ENCODE results near the gene HDAC4. TPM values are rescaled to one million over a fixed set of nuclear protein-coding genes. Genes with fewer than 3 reads are reported as not detected.

HDAC4 gene
- polyA plus RNA-seq, 6 donors from 2014 or later: 1.5 to 6.8 (median 2.8) TPM; not detected in 1

DNA sequence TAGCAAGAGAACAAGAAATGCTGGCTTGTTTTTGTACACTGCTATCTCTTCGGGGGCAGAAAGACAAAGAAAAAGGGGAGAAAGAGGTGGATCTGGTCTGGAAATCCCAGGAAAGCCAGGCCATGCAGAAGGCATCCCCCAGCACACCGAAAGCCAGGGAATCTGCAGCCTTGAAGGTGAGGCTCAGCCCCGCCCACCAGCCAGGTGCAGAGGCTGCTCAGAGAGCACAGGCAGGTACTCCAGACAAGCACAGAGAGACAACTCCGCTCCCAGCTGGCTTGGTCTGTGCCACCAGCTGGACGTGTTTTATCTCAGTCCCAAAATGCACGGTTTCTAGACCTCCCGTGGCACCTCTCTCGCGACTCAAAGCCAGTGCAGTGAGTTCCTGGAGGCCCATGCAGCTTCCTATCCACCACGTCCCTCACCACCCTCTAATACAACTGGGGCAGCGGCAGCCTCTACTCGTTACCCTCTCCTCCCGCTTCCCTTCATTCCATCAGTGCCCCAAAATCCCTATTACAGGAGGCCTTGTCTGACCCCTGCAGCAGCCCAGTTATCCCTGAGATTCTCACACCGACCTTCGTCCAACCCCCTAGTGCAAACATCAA lies 62.8 kb downstream of the HDAC4 start:
- peak overlapping the region in 3 of 6 donors; percentile 5 to 8 (median 8) for H3K27ac Mint-ChIP-seq
- H3K9me3 Mint-ChIP-seq: peaks cover 0 to 9% (median 1%) of the 10 kb centered on the region in 7 donors
- DNase-seq (no peak), ATAC-seq (ENCODE audit: low read depth in 2 of 2) (no peak)
- peaks cover 5 to 17% of the 10 kb centered on the region in 2 donors for H3K36me3 Mint-ChIP-seq
- peaks cover 0 to 8% (median 0%) of the 10 kb centered on the region in 3 donors for H3K27me3 Mint-ChIP-seq
- peak overlapping the region in 1 of 8 donors; percentile 35 for H3K4me3 Mint-ChIP-seq
- peaks cover 22 to 47% (median 34%) of the 10 kb centered on the region in 3 donors for H3K4me1 Mint-ChIP-seq

DNA sequence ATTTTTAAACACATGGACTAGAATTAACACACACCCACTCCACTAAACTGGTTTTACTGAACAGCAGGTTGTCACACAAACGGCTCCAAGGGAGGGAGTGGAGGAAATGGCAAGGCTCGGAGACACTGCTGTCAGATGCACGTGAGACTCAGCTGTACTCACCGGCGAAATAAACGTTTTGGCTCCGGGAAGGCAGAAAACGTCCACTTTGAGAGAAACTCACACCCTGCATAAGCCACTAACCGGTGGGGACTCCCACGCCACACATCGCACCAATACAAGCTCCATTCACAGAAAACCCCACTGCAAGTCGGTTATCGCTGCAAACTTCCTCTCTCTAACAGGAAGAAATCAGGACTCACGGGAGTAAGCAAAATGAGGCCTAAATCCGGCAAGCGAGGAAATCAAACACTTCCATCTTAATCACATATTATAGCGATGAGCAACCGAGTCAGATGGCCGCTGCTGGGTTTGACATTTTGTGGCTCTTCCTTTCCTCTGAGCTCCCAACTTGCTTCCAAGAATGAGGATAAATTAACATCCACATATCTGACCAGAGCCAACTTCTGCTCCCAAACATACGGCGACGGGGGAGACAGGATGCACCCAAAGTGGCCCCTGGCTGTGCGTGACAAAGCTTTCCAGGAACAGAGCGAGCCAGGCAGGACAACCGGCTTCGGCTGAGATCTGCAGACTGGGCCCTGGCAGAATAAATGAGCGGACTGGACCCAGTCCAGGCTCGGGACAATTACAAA lies 63.5 kb downstream of the HDAC4 start:
- DNase-seq: no peak
- Mint-ChIP-seq H3K9me3 (peaks cover 0 to 7% (median 1%) of the 10 kb centered on the region in 7 donors), H3K4me3 (no peak overlapping the region), H3K27ac (peak overlapping the region in 2 of 6 donors; percentile 11 to 75), H3K4me1 (peaks cover 19 to 47% (median 34%) of the 10 kb centered on the region in 3 donors), H3K36me3 (peaks cover 2 to 14% of the 10 kb centered on the region in 2 donors), H3K27me3 (peaks cover 0 to 8% (median 0%) of the 10 kb centered on the region in 3 donors)
- ATAC-seq (ENCODE audit: low read depth in 2 of 2): no peak

DNA sequence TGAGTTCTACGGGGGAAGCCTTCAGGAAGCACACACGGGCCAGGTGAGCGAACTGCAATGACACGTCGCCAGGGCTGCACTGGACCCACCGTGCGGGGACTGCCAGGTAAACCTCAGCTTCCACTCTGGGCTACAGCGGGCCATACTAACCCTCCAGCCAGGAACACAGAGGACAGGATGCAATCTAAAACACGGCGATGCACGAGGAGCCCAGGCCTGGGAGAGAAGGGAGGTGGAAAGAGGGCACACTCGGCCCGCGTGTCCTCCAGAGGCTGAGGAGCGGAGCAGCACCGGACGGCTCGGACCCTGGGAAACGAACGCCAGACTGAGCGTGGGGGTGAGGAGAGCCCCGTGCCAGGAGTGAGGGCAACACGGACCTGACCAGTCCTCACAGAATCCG lies 69.3 kb downstream of the HDAC4 start:
- Mint-ChIP-seq H3K27me3 (no peaks in the 10 kb centered on the region), H3K4me3 (no peak overlapping the region), H3K4me1 (peaks cover 12 to 18% (median 17%) of the 10 kb centered on the region in 3 donors), H3K36me3 (no peaks in the 10 kb centered on the region), H3K9me3 (no peaks in the 10 kb centered on the region), H3K27ac (no peak overlapping the region)
- no peak for DNase-seq
- ATAC-seq (ENCODE audit: low read depth in 2 of 2): no peak

DNA sequence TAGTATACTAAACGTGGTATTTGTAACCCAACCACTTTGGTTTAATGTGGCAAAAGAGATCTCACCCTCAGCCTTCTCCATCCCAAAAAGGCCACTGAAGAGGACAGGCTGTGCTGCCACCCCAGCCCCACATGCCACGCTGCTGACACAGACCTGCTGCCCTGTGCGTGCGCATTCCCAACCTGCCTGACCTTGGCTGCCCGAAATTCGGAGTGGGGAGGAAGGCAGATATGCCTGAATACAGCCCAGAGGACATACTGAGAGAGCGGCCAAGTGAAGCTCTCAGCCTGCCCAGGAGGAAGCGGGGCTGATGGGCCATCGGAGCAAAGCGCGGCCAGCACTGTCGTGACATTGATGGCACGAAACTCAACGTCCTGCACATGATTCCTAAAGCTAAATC lies 70.0 kb downstream of the HDAC4 start:
- Mint-ChIP-seq H3K4me3 (no peak overlapping the region), H3K27ac (peak overlapping the region in 2 of 6 donors; percentile 24 to 64)

DNA sequence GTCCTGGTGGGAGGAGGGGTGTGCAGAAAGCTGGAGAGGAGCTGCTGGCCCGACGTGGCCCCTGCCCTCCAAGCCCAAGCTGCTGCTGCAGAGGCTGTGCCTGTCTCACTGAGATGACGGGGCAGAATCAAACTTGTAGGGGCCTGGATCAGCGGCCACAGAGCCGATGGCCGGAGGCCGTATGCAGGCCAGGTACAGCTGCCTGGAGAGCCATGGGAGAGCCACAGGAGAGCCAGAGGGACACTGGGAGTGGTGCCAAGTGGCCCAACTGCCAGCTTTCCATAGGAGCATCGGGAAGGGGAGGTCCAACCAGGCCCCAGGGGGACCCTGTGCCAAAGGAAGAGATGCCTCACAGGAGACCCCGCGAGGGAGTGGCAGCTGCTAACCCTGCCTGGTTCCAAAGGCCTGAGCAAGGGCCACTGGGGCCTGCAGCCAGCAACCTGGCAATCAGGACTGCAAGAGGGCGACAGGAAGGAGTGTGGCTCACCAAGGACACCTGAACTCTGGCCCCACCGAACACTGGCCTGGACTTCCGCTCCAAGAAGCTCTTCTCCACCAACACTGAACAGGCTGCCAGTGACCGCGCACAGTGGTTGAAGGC lies 70.7 kb downstream of the HDAC4 start:
- ATAC-seq (ENCODE audit: low read depth in 2 of 2): no peak
- Mint-ChIP-seq H3K27ac (peak overlapping the region in 1 of 6 donors; percentile 66), H3K36me3 (peaks cover 0 to 5% of the 10 kb centered on the region in 2 donors), H3K4me3 (no peak overlapping the region), H3K4me1 (peaks cover 15 to 18% (median 16%) of the 10 kb centered on the region in 3 donors), H3K9me3 (peaks cover 0 to 2% (median 0%) of the 10 kb centered on the region in 7 donors), H3K27me3 (no peaks in the 10 kb centered on the region)
- no peak for DNase-seq

More for the DNA sequence above, 70.0 kb downstream of the HDAC4 start:
- DNase-seq (no peak), ATAC-seq (ENCODE audit: low read depth in 2 of 2) (no peak)
- Mint-ChIP-seq H3K27me3 (no peaks in the 10 kb centered on the region), H3K4me1 (peaks cover 15 to 18% (median 16%) of the 10 kb centered on the region in 3 donors), H3K9me3 (no peaks in the 10 kb centered on the region), H3K36me3 (no peaks in the 10 kb centered on the region)

DNA sequence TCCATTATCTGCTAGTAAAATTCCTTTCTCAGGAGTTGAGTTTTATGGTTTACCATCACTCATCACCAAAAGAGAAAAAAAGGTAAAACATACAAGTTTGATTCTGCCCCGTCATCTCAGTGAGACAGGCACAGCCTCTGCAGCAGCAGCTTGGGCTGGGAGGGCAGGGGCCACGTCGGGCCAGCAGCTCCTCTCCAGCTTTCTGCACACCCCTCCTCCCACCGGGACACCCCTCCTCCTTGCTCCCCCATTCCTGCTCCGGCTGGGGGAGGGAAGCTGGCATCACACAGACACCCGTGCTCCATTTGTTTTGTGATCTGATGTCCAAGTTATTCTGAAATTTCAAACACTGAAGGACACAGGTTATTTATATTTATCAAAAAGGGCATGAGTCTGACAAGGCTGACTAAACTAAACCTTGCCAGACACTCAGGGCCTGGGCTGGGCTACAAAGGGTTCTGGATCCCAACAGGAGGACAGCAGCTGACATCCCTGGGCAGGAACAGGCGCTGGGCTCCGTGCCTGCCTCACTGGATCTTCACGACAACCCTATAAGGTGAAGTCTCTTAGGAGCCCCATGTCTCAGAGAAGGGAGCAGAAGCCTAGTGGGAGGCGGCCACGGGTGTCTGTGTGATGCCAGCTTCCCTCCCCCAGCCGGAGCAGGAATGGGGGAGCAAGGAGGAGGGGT lies 71.4 kb downstream of the HDAC4 start:
- H3K36me3 Mint-ChIP-seq: peaks cover 1 to 8% of the 10 kb centered on the region in 2 donors
- DNase-seq (no peak), ATAC-seq (ENCODE audit: low read depth in 2 of 2) (no peak)
- no peak overlapping the region for H3K4me3 Mint-ChIP-seq
- no peaks in the 10 kb centered on the region for H3K27me3 Mint-ChIP-seq
- H3K9me3 Mint-ChIP-seq: peaks cover 0 to 2% (median 0%) of the 10 kb centered on the region in 7 donors
- peak overlapping the region in 1 of 6 donors; percentile 74 for H3K27ac Mint-ChIP-seq
- H3K4me1 Mint-ChIP-seq: peaks cover 16 to 18% (median 18%) of the 10 kb centered on the region in 3 donors

DNA sequence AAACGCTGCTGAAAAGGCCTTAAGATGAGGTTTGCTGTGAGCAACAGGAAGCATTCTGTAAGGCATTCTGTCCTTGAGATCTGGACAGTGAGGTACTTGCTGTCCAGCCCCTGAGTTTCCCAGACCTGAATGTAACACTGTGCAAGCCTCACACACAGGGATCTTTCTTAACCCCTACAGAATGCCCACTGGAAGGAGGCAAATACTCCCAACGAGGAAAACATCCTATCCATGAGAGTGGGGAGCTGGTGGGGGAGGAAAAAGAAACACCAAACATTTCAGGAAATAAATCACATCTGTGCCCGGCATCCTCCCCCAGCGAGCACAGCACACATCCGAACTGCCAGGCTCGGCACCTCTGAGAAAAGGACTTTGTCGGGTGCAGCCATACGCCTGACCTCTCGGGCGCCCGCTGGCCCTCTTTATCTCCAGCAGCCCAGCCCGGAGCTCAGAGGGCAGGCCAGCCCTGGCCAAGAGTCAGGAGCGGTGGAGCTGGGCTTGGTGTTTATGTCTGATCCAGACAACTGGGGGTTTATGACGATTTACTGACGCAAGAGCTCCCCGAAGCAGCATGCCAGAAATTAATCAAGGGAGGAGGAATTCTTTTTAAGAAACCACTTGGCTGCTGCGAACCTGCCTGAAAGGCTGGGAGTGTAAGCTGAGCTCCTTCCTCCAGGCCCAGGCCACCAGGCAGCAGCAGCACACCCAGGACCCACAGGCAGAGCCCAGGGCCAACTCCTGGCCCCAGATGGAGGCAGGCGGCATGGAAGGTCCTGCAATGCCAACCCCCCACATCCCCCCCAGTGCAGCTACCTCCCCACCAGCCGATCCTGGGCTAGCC lies 72.2 kb downstream of the HDAC4 start:
- Mint-ChIP-seq H3K4me3 (no peak overlapping the region), H3K36me3 (peaks cover 8% of the 10 kb centered on the region in 2 donors), H3K9me3 (peaks cover 0 to 2% (median 0%) of the 10 kb centered on the region in 7 donors), H3K27ac (peak overlapping the region in 2 of 6 donors; percentile 28 to 74), H3K27me3 (no peaks in the 10 kb centered on the region), H3K4me1 (peaks cover 16 to 21% (median 18%) of the 10 kb centered on the region in 3 donors)
- DNase-seq (no peak), ATAC-seq (ENCODE audit: low read depth in 2 of 2) (no peak)

DNA sequence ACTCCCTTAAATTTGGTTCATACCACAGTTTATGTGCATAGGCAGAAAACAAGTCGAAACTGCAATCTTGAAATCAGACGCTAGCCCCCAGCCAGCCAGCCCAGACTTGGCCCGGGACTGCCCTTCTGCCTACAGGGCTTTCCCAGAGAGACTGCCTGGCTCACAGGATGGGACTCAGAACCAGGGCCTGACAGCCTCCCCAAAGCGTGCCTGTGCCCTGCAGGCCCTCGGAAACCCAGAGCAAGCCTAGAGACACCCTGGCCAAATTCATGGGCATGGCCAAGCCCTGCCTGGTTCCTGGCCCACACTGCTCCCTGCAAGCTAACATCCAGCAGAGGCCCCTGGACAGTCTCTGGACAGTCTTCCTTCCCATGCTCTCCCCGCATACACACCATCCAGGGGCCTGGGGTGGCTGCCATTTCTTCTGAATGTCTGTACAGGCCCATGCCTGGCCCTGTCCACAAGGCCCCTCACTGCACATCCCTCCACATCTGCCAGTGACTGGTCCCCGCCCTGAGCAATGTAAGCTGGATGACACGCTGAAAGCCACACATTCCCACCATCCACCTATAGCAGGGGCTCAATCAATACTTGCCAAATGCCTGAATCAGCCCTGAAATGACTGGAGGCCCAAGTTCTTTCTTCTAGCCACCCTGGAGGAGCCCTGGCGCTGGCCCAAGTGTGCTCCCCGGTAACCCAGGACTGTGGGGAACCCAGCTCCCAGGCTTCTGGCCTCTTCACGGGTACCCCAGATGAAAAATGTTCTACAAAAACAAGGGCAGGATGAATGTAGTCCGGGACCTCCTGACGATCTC lies 73.1 kb downstream of the HDAC4 start:
- Mint-ChIP-seq H3K27ac (peak overlapping the region in 4 of 6 donors; percentile 33 to 82 (median 61)), H3K36me3 (peaks cover 13 to 15% of the 10 kb centered on the region in 2 donors), H3K4me3 (peak overlapping the region in 3 of 8 donors; percentile 20 to 79 (median 39)), H3K27me3 (no peaks in the 10 kb centered on the region), H3K9me3 (peaks cover 0 to 2% (median 0%) of the 10 kb centered on the region in 7 donors), H3K4me1 (peaks cover 21 to 24% (median 21%) of the 10 kb centered on the region in 3 donors)
- DNase-seq: no peak
- ATAC-seq (ENCODE audit: low read depth in 2 of 2): no peak

DNA sequence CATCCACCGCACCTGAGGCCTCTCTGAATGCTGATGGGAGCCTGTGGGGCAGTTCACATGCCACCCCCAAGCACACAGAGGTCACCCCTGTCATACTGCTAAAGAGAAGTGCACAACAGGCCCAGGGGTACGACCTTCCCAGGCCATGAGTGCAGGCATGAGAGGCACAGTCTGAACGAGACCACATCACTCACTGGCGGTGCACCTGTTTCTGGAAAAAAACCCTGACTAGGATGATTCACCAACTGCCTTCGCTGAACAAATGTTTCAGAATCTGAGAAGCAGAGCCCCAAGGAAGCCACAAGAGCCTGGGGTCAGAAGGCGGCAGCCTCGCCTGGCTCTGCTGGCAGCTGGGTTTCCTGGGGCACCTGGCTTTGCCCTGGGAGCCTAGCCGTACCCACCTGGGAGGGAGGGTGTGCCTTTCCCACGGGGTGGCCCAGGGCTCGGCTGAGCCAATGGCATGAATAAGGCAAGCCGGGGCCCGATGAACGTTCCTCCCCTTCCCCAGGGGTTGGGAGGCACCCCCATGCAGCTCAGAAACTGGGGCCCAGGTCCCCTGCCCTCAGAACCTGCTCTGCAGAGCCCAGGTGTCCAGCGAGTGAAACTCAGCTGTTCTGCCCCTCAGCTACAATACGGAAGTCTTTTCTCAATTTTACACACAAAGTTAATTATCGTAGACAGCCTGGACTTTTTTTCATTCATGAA lies 73.8 kb downstream of the HDAC4 start:
- DNase-seq (no peak), ATAC-seq (ENCODE audit: low read depth in 2 of 2) (peak; percentile 46 to 58)
- H3K27ac Mint-ChIP-seq: peak overlapping the region in 1 of 6 donors; percentile 50
- H3K4me1 Mint-ChIP-seq: peaks cover 24 to 32% (median 26%) of the 10 kb centered on the region in 3 donors
- peaks cover 0 to 2% (median 0%) of the 10 kb centered on the region in 7 donors for H3K9me3 Mint-ChIP-seq
- H3K36me3 Mint-ChIP-seq: peaks cover 13 to 16% of the 10 kb centered on the region in 2 donors
- no peaks in the 10 kb centered on the region for H3K27me3 Mint-ChIP-seq
- peak overlapping the region in 2 of 8 donors; percentile 41 to 79 for H3K4me3 Mint-ChIP-seq

DNA sequence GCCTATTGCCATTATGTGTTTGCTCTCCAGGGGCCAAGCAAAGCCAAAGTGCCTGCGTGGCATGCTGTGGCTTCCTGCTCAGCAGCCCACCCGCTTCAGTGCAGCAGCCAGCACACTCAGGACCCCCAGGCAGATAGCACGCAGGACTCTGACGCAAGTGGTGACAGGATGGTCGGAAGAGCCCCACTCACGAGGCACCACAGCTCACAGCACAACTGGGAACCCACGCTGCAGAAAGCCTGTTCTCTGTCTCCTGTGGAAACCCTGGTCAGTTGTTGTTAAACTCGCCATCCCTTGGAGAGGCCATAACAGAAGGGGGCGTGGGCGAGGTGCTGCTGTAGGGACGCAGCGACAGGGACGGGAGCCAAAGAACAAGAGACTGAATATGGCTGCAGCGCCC lies 76.4 kb downstream of the HDAC4 start:
- H3K27me3 Mint-ChIP-seq: no peaks in the 10 kb centered on the region
- peak overlapping the region in 2 of 6 donors; percentile 5 to 39 for H3K27ac Mint-ChIP-seq
- ATAC-seq (ENCODE audit: low read depth in 2 of 2) (no peak), DNase-seq (no peak)
- H3K9me3 Mint-ChIP-seq: peaks cover 0 to 6% (median 2%) of the 10 kb centered on the region in 7 donors
- H3K36me3 Mint-ChIP-seq: peaks cover 13 to 16% of the 10 kb centered on the region in 2 donors
- peaks cover 24 to 35% (median 31%) of the 10 kb centered on the region in 3 donors for H3K4me1 Mint-ChIP-seq
- H3K4me3 Mint-ChIP-seq: no peak overlapping the region

DNA sequence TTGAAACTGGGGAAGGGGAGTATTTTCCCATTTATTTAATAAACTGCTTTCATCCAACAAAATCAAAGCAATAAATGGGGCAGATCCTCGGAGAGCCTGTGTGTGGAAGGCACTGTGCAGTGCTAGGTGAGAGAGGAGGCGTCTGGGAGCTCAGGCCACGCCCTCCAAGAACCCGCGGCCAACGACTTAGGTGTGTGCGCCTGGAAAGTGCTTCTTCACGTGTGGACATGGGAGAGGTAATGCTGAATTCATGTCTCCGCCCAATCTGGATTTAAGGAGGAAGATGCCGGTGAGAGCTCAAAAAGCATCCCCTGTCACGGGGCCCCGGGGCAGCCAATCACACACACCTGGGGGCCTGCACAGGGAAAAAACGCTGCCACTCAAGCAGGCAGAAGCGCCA lies 77.4 kb downstream of the HDAC4 start:
- peaks cover 13 to 16% of the 10 kb centered on the region in 2 donors for H3K36me3 Mint-ChIP-seq
- H3K4me1 Mint-ChIP-seq: peaks cover 30 to 45% (median 37%) of the 10 kb centered on the region in 3 donors
- no peaks in the 10 kb centered on the region for H3K27me3 Mint-ChIP-seq
- peak overlapping the region in 1 of 6 donors; percentile 80 for H3K27ac Mint-ChIP-seq
- no peak for DNase-seq
- no peak overlapping the region for H3K4me3 Mint-ChIP-seq
- no peak for ATAC-seq (ENCODE audit: low read depth in 2 of 2)
- peaks cover 0 to 6% (median 2%) of the 10 kb centered on the region in 7 donors for H3K9me3 Mint-ChIP-seq
